Measurements from ENCODE around the gene PIK3AP1.

DNA sequence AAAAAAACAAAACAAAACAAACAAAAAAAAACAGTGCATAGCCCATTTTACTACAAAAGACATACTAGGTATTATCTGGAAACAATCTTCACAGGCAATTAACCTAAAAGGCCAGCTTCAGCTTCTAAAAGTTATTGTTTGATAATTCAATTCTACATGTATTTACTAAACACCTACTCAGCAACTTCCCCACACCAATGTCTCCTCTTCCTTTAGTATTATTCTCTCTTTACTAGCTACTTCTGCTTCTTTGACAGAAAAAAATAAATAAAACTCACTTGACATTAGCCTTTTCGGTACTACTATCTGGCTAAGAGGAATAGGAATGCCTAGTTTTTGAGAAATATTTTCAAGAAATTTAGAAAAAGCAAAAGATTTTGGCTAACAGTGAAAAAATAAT lies 136.3 kb downstream of the PIK3AP1 start:
- TF ChIP-seq, protein P1, sequence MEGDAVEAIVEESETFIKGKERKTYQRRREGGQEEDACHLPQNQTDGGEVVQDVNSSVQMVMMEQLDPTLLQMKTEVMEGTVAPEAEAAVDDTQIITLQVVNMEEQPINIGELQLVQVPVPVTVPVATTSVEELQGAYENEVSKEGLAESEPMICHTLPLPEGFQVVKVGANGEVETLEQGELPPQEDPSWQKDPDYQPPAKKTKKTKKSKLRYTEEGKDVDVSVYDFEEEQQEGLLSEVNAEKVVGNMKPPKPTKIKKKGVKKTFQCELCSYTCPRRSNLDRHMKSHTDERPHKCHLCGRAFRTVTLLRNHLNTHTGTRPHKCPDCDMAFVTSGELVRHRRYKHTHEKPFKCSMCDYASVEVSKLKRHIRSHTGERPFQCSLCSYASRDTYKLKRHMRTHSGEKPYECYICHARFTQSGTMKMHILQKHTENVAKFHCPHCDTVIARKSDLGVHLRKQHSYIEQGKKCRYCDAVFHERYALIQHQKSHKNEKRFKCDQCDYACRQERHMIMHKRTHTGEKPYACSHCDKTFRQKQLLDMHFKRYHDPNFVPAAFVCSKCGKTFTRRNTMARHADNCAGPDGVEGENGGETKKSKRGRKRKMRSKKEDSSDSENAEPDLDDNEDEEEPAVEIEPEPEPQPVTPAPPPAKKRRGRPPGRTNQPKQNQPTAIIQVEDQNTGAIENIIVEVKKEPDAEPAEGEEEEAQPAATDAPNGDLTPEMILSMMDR (IDR thresholded peaks at IDR 0.05) = no peak
- TF ChIP-seq EP300 (IDR thresholded peaks at IDR 0.05) = no peak
- TF ChIP-seq POLR2AphosphoS5 (IDR thresholded peaks at IDR 0.05) = no peak
